ENCODE measurements around the gene GRIN3B.

The GRIN3B gene

DNA sequence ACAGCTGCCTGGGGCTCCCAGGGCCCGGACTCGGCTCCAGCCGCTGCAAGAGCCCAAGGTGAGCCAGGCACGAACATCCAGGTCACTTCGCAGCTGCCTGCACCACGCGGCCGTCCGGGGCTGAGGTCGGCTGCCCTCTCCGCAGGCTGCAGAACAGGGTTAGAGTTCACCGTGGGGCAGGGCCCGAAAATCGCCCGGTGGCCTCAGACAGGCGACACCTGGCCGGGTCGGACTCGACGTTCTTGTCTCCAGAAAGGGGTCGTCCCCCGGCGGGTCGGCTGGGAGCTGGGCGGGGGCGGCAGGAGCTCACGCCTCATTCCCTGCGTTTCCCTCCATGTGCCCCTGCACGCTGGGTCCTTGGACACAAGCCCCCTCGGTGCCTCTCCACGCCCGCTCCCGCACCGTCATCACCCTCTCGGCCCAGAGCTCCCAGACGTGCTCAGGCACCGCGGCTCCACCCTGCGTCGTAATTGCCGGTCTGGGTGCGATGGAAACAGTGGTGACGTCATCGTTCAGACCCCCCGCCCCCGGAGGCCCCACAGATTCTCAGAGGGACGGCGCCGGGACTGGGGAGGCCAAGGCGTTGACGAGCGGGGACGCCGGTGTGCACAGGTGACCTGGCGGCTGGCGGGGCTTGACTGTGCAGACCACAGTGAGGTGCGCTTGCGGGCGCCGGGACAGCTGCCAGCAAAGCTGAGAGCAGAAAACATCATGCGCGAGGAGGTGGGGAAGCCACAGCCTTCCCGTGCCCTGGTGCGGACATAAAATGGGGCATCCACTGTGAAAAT, 4.0 kb upstream of the GRIN3B start (continued):
- TF ChIP-seq EGR2 (tag by site-specific recombination; IDR thresholded peaks at IDR 0.05; ENCODE audit: low read depth) (peak; percentile 63; the same call in 1 of the 2 replicates), ZNF146 (tag by site-specific recombination; IDR thresholded peaks at IDR 0.05) (0 out of 2 replicates have a peak, but pooled peaks have one; percentile 20), ZBTB48 (tag by site-specific recombination; IDR thresholded peaks at IDR 0.05) (peak; percentile 77; the same call in 1 of the 2 replicates), WT1 (tag by site-specific recombination; IDR thresholded peaks at IDR 0.05) (peak; percentile 73), ZNF600 (tag by site-specific recombination; IDR thresholded peaks at IDR 0.05) (peak; percentile 99), ZBTB8A (tag by site-specific recombination; IDR thresholded peaks at IDR 0.05) (peak; percentile 87), ZNF112 (tag by site-specific recombination; IDR thresholded peaks at IDR 0.05) (no peak), ZNF670 (tag by site-specific recombination; IDR thresholded peaks at IDR 0.05; ENCODE audit: low read depth) (no peak), ZNF530 (tag by site-specific recombination; IDR thresholded peaks at IDR 0.05; ENCODE audit: low read depth) (no peak), SP3 (tag by site-specific recombination; IDR thresholded peaks at IDR 0.05) (peak; percentile 58), ZNF354C (tag by site-specific recombination; IDR thresholded peaks at IDR 0.05; ENCODE audit: borderline replicate concordance, low read depth) (no peak), ZBTB7A (tag by site-specific recombination; IDR thresholded peaks at IDR 0.05; ENCODE audit: low read depth) (peak; percentile 94), ZNF184 (tag by site-specific recombination; IDR thresholded peaks at IDR 0.05) (no peak), ZNF660 (tag by site-specific recombination; IDR thresholded peaks at IDR 0.05) (peak; percentile 92), ZNF174 (tag by site-specific recombination; IDR thresholded peaks at IDR 0.05) (no peak), ZNF529 (tag by site-specific recombination; IDR thresholded peaks at IDR 0.05; ENCODE audit: insufficient replicate concordance) (no peak), YY1 (tag by site-specific recombination; IDR thresholded peaks at IDR 0.05) (no peak), ZNF248 (tag by site-specific recombination; IDR thresholded peaks at IDR 0.05) (no peak), GLIS2 (tag by site-specific recombination; IDR thresholded peaks at IDR 0.05) (peak; percentile 99)
- TF ChIP-seq, protein P1, sequence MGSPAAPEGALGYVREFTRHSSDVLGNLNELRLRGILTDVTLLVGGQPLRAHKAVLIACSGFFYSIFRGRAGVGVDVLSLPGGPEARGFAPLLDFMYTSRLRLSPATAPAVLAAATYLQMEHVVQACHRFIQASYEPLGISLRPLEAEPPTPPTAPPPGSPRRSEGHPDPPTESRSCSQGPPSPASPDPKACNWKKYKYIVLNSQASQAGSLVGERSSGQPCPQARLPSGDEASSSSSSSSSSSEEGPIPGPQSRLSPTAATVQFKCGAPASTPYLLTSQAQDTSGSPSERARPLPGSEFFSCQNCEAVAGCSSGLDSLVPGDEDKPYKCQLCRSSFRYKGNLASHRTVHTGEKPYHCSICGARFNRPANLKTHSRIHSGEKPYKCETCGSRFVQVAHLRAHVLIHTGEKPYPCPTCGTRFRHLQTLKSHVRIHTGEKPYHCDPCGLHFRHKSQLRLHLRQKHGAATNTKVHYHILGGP (tag by site-specific recombination; IDR thresholded peaks at IDR 0.05): no peak
- TF ChIP-seq, protein P2, sequence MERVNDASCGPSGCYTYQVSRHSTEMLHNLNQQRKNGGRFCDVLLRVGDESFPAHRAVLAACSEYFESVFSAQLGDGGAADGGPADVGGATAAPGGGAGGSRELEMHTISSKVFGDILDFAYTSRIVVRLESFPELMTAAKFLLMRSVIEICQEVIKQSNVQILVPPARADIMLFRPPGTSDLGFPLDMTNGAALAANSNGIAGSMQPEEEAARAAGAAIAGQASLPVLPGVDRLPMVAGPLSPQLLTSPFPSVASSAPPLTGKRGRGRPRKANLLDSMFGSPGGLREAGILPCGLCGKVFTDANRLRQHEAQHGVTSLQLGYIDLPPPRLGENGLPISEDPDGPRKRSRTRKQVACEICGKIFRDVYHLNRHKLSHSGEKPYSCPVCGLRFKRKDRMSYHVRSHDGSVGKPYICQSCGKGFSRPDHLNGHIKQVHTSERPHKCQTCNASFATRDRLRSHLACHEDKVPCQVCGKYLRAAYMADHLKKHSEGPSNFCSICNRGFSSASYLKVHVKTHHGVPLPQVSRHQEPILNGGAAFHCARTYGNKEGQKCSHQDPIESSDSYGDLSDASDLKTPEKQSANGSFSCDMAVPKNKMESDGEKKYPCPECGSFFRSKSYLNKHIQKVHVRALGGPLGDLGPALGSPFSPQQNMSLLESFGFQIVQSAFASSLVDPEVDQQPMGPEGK (tag by site-specific recombination; IDR thresholded peaks at IDR 0.05): peak; percentile 100
- TF ChIP-seq, protein P3, sequence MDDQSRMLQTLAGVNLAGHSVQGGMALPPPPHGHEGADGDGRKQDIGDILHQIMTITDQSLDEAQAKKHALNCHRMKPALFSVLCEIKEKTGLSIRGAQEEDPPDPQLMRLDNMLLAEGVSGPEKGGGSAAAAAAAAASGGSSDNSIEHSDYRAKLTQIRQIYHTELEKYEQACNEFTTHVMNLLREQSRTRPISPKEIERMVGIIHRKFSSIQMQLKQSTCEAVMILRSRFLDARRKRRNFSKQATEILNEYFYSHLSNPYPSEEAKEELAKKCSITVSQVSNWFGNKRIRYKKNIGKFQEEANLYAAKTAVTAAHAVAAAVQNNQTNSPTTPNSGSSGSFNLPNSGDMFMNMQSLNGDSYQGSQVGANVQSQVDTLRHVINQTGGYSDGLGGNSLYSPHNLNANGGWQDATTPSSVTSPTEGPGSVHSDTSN (CRISPR knock-in tag; IDR thresholded peaks at IDR 0.05): no peak
- TF ChIP-seq, protein P4, sequence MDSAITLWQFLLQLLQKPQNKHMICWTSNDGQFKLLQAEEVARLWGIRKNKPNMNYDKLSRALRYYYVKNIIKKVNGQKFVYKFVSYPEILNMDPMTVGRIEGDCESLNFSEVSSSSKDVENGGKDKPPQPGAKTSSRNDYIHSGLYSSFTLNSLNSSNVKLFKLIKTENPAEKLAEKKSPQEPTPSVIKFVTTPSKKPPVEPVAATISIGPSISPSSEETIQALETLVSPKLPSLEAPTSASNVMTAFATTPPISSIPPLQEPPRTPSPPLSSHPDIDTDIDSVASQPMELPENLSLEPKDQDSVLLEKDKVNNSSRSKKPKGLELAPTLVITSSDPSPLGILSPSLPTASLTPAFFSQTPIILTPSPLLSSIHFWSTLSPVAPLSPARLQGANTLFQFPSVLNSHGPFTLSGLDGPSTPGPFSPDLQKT (IDR thresholded peaks at IDR 0.05; ENCODE audit: borderline replicate concordance, low read depth, low read length): no peak
- TF ChIP-seq, protein P5, sequence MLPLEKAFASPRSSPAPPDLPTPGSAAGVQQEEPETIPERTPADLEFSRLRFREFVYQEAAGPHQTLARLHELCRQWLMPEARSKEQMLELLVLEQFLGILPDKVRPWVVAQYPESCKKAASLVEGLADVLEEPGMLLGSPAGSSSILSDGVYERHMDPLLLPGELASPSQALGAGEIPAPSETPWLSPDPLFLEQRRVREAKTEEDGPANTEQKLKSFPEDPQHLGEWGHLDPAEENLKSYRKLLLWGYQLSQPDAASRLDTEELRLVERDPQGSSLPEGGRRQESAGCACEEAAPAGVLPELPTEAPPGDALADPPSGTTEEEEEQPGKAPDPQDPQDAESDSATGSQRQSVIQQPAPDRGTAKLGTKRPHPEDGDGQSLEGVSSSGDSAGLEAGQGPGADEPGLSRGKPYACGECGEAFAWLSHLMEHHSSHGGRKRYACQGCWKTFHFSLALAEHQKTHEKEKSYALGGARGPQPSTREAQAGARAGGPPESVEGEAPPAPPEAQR (tag by site-specific recombination; IDR thresholded peaks at IDR 0.05): peak; percentile 73; the same call in 1 of the 2 replicates
- TF ChIP-seq, protein P6, sequence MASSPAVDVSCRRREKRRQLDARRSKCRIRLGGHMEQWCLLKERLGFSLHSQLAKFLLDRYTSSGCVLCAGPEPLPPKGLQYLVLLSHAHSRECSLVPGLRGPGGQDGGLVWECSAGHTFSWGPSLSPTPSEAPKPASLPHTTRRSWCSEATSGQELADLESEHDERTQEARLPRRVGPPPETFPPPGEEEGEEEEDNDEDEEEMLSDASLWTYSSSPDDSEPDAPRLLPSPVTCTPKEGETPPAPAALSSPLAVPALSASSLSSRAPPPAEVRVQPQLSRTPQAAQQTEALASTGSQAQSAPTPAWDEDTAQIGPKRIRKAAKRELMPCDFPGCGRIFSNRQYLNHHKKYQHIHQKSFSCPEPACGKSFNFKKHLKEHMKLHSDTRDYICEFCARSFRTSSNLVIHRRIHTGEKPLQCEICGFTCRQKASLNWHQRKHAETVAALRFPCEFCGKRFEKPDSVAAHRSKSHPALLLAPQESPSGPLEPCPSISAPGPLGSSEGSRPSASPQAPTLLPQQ (tag by site-specific recombination; IDR thresholded peaks at IDR 0.05): peak; percentile 93
- TF ChIP-seq, protein P7, sequence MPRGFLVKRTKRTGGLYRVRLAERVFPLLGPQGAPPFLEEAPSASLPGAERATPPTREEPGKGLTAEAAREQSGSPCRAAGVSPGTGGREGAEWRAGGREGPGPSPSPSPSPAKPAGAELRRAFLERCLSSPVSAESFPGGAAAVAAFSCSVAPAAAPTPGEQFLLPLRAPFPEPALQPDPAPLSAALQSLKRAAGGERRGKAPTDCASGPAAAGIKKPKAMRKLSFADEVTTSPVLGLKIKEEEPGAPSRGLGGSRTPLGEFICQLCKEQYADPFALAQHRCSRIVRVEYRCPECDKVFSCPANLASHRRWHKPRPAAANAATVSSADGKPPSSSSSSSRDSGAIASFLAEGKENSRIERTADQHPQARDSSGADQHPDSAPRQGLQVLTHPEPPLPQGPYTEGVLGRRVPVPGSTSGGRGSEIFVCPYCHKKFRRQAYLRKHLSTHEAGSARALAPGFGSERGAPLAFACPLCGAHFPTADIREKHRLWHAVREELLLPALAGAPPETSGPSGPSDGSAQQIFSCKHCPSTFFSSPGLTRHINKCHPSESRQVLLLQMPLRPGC (tag by site-specific recombination; IDR thresholded peaks at IDR 0.05): peak; percentile 92
- TF ChIP-seq, protein P8, sequence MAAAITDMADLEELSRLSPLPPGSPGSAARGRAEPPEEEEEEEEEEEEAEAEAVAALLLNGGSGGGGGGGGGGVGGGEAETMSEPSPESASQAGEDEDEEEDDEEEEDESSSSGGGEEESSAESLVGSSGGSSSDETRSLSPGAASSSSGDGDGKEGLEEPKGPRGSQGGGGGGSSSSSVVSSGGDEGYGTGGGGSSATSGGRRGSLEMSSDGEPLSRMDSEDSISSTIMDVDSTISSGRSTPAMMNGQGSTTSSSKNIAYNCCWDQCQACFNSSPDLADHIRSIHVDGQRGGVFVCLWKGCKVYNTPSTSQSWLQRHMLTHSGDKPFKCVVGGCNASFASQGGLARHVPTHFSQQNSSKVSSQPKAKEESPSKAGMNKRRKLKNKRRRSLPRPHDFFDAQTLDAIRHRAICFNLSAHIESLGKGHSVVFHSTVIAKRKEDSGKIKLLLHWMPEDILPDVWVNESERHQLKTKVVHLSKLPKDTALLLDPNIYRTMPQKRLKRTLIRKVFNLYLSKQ (tag by site-specific recombination; IDR thresholded peaks at IDR 0.05; ENCODE audit: borderline replicate concordance): no peak; the same call in 1 of the 2 replicates
